ENCODE data around the gene ZNF385D. TPM values are rescaled to one million over a fixed set of nuclear protein-coding genes. Genes with fewer than 3 reads are reported as not detected.

The ZNF385D gene
- total RNA-seq, 4 donors from 2014 or later: 4.2 to 11.2 (median 6.9) TPM

DNA sequence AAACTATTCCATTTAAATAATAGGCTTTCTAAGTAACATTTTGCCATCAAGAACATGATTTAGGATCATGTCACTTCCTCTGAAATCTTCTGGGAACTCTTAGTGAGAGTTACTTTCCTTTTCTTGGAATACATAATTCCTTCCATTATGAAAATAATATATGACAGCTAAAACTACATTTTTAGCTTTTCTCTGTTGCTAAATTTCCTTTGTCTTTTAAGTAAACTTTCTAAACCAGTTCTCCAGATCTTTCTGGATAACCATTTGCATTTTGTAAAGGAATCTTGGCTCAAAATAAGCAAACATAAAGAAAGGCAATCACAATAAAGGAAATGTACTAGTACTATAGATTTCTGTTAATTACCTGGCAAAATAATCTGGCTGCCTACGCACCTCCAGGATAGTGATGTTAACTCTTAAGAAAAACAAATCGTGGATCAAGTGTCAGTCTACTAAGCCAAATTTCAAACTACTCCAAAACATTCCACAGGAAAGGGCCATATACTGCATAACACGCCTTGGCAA, 165.7 kb downstream of the ZNF385D start:
- no peak for TF ChIP-seq CTCF (IDR thresholded peaks at IDR 0.05; ENCODE audit: low read depth)

DNA sequence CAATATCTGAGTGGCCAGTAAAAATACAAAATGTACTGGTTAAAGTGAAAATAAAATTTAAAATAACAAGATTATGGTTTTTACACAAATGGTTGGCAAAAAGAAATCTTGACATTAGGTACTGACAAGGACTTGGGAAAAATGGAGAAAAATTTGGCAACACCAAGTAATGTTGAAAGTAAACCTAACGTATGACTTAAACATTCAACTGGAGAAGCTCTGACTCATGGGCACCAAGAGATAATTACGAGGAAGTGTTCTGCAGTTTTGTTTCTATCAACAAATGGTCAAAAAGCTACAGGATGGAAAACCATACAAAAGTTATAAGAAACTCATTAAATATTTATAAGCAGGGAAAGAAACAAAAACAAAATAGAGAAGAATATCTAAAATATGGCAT, 177.7 kb downstream of the ZNF385D start:
- no peak for TF ChIP-seq CTCF (IDR thresholded peaks at IDR 0.05; ENCODE audit: low read depth)

DNA sequence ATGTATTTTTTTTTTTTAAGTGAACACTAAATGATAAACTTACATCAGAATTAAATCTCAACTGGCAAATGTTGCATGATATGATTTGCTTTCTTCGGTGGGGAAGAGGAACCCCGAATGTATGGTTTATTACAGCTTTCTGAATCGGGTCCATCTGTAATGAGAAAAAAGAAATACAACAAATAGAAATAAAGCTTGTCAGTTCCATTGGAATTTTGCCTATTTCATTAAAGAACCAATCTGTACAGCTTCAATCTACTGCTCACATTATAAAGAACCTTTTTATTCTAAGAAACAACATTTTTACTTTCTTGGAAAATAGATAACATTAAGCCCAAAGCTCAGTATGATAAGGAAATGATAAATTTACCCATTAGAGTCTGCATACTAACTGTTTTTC, 186.5 kb downstream of the ZNF385D start:
- TF ChIP-seq CTCF (IDR thresholded peaks at IDR 0.05; ENCODE audit: low read depth): no peak

- no peak for TF ChIP-seq CTCF (IDR thresholded peaks at IDR 0.05; ENCODE audit: low read depth)
Measured at GRCh38 chr3:21562243-21562642, 188.8 kb downstream of the ZNF385D start.

- no peak for TF ChIP-seq CTCF (IDR thresholded peaks at IDR 0.05; ENCODE audit: low read depth)
Measured at GRCh38 chr3:21561472-21561871, 189.5 kb downstream of the ZNF385D start.

DNA sequence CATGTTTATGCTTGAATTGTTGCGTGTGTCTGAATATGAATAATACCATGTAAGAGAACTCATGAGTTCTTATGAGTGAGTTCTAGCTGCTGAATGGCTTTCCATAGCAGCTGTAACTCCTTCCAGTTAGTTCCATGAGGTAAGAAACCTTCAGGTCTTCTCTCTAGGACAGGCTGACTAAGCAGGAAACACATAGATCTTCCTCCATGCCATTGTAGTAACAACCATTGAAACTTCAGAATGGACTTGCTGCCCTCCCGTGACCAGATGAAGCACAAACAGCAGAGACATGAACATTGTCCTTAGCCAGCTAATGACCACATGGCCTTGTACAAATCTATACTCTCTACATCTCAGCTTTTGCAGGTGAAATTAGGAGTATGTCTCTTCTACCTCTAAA, 200.0 kb downstream of the ZNF385D start:
- no peak for TF ChIP-seq CTCF (IDR thresholded peaks at IDR 0.05; ENCODE audit: low read depth)

DNA sequence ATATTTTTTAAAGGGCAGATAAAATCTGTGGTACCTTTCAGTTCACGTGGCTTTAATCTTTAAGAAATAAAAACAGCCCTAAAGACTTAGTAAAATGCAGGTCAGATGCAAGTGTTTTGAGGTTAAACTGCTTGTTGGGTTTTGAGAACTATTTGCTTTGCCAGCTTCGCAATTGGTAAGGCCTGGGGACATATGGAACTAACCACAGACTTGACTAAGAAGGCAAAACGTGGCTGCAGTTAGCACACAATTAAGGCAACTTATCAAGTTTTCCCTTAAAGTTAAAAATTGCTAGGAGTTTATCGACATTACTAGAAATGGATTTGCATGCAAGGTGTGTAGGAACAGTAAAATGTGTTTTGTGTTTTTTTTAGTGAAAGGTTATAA, 206.9 kb downstream of the ZNF385D start:
- no peak for TF ChIP-seq CTCF (IDR thresholded peaks at IDR 0.05; ENCODE audit: low read depth)
